ENCODE results near the gene CD81. TPM values are rescaled to one million over a fixed set of nuclear protein-coding genes. Genes with fewer than 3 reads are reported as not detected.
"Not testable (repeated sequence)": the region's sequence is repeated elsewhere in the genome, so short reads cannot be mapped to it uniquely, and the experiment has no call there.

CD81 gene
- total RNA-seq, 1 donor from 2014 or later, result 347 TPM

DNA sequence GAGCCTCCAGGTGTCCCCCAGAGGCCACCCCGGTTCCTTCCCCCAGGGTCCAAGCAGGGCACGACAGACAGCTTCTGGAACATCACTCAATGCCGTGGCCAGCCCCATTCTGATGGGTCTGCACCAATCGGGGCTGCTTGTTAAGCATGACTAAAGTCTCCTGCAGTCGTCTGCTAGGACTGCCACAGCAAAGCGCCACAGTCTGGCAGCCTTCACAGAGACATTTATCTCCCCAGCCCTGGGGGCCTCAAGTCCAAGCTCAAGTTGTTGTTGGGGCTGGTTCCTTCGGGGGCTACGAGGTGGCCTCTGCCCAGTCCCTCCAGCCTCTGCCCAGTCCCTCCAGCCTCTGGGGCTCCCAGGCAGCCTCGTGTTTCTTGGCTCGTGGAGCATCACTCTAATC lies 14.0 kb upstream of the CD81 start:
- H3K27ac Mint-ChIP-seq (ENCODE audit: unreplicated experiment), result no peak overlapping the region
- H3K4me3 Mint-ChIP-seq (ENCODE audit: unreplicated experiment), result no peak overlapping the region
- DNase-seq, result no peak
- peaks cover 3% of the 10 kb centered on the region for H3K4me1 Mint-ChIP-seq (ENCODE audit: low read depth, unreplicated experiment)
- no peaks in the 10 kb centered on the region for H3K36me3 Mint-ChIP-seq (ENCODE audit: unreplicated experiment)
- H3K9me3 Mint-ChIP-seq (ENCODE audit: unreplicated experiment), result peaks cover 5% of the 10 kb centered on the region
- TF ChIP-seq, protein P1, sequence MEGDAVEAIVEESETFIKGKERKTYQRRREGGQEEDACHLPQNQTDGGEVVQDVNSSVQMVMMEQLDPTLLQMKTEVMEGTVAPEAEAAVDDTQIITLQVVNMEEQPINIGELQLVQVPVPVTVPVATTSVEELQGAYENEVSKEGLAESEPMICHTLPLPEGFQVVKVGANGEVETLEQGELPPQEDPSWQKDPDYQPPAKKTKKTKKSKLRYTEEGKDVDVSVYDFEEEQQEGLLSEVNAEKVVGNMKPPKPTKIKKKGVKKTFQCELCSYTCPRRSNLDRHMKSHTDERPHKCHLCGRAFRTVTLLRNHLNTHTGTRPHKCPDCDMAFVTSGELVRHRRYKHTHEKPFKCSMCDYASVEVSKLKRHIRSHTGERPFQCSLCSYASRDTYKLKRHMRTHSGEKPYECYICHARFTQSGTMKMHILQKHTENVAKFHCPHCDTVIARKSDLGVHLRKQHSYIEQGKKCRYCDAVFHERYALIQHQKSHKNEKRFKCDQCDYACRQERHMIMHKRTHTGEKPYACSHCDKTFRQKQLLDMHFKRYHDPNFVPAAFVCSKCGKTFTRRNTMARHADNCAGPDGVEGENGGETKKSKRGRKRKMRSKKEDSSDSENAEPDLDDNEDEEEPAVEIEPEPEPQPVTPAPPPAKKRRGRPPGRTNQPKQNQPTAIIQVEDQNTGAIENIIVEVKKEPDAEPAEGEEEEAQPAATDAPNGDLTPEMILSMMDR (IDR thresholded peaks at IDR 0.05; ENCODE audit: partially characterized antibody, unreplicated experiment), result no peak
- peaks cover 11% of the 10 kb centered on the region for H3K27me3 Mint-ChIP-seq (ENCODE audit: unreplicated experiment)

DNA sequence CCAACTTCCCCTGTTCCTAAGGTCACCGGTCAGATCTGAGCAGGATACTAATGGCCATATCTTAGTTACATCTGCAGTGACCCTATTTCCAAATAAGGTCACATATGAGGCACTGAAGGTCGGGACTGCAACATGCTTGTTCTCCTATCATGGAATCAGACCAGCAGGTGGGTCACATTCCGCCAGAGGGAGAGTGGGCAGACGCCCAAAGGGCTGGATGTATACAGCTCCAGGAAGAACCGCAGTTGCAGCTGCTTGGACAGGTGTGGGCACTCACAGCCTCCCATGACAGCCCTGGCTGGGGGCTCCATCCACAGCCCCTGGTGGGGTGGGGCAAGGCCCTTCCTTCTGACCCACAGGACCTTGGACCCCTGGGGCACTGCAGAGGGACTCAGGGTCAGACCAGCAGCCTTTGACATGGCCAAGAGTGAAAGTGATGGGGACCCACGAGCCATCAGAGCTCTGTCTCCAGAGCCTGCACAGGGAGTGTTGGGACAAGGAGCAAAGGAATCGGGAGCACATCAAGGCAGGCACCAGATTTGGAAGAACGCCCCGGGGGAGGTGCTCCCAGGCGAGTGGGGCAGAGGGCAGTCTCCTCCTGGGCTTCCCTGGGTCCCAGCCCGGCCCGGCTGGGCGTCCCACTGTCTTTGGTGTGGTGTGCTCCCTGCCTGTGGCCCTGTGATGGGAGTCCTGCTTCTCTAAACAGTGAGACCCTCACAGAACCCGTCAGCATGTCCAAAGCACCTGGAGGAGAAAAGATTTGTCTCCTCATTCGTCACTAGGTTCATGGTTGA lies 13.3 kb upstream of the CD81 start:
- Mint-ChIP-seq H3K36me3 (ENCODE audit: unreplicated experiment) (no peaks in the 10 kb centered on the region), H3K9me3 (ENCODE audit: unreplicated experiment) (peaks cover 2% of the 10 kb centered on the region), H3K27me3 (ENCODE audit: unreplicated experiment) (peaks cover 11% of the 10 kb centered on the region), H3K27ac (ENCODE audit: unreplicated experiment) (no peak overlapping the region), H3K4me3 (ENCODE audit: unreplicated experiment) (no peak overlapping the region), H3K4me1 (ENCODE audit: low read depth, unreplicated experiment) (peaks cover 3% of the 10 kb centered on the region)
- DNase-seq, result no peak
- TF ChIP-seq, protein P1 (IDR thresholded peaks at IDR 0.05; ENCODE audit: partially characterized antibody, unreplicated experiment), result no peak

DNA sequence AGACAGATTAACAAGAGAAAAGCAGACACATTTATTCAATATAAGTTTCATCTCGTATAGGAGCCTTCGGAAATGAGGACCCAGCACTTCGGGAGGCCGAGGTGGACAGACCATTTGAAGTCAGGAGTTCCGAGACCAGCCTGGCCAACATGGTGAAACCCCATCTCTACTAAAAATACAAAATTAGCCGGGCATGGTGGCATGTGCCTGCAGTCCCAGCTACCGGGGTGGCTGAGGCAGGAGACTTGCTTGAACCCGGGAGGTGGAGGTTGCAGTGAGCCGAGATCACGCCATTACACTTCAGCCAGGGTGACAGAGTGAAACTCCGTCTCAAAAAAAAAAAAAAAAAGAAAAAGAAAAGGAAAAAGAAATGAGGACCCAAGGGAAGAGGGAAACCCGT lies 12.7 kb upstream of the CD81 start:
- not testable (repeated sequence) for H3K4me1 Mint-ChIP-seq (ENCODE audit: low read depth, unreplicated experiment); H3K9me3 Mint-ChIP-seq (ENCODE audit: unreplicated experiment); H3K4me3 Mint-ChIP-seq (ENCODE audit: unreplicated experiment); H3K36me3 Mint-ChIP-seq (ENCODE audit: unreplicated experiment); H3K27ac Mint-ChIP-seq (ENCODE audit: unreplicated experiment); DNase-seq
- H3K27me3 Mint-ChIP-seq (ENCODE audit: unreplicated experiment), result peaks cover 11% of the 10 kb centered on the region

DNA sequence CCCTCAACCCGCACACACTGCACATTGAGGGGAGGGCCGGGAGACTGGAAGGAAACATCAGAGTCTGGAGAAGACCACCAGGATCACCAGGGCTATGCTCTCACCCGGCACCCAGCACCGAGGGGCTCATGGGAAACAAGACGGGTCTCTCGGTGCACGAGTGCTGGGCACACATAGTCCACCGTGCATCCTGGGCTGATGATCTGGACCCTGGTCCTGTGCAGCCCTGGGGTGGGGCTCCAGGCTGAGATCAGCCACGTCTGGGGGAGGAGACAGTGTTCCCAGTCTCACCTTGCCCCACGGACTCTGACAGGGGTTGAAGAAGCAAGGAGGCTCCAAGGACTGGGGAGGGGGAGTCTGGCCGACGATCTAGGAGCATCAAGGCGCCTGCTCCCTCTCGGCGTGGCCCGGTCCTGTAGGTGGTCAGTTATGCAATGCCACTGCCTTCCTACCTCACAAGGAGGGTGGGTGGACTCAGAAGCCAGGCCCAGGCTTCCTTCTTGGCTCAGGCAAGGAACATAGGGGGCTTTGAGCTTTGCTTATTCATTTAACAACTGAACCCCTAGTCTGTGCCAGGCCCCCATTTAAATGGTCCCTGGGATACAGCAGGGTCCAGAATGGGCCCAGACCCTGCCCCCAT lies 11.4 kb upstream of the CD81 start:
- peaks cover 11% of the 10 kb centered on the region for H3K27me3 Mint-ChIP-seq (ENCODE audit: unreplicated experiment)
- H3K36me3 Mint-ChIP-seq (ENCODE audit: unreplicated experiment), result no peaks in the 10 kb centered on the region
- H3K9me3 Mint-ChIP-seq (ENCODE audit: unreplicated experiment), result no peaks in the 10 kb centered on the region
- no peak overlapping the region for H3K4me3 Mint-ChIP-seq (ENCODE audit: unreplicated experiment)
- DNase-seq, result no peak
- peaks cover 3% of the 10 kb centered on the region for H3K4me1 Mint-ChIP-seq (ENCODE audit: low read depth, unreplicated experiment)
- no peak overlapping the region for H3K27ac Mint-ChIP-seq (ENCODE audit: unreplicated experiment)
- TF ChIP-seq, protein P1 (IDR thresholded peaks at IDR 0.05; ENCODE audit: partially characterized antibody, unreplicated experiment), result no peak

DNA sequence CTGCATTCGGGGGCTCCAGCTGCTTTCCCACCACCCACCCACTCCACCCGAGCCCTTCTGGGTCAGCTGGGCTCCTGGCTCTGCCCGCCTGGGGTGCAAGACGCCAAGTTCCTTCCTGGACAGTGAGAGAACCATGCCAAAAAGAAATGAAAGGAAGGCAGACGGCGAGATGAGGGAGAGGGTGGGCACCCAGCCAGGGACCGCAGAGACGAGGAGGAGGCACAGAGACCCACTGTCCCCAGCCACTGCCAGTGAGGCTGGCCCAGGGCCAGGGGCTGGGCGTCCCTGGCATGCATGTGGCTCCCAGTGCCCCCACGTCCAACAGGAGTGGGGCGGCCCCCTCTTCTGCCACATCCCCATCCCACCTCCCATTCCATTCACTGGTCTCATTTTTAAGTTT lies 10.8 kb upstream of the CD81 start:
- no peak for DNase-seq
- TF ChIP-seq, protein P1 (IDR thresholded peaks at IDR 0.05; ENCODE audit: partially characterized antibody, unreplicated experiment), result no peak
- Mint-ChIP-seq H3K4me3 (ENCODE audit: unreplicated experiment) (no peak overlapping the region), H3K27ac (ENCODE audit: unreplicated experiment) (no peak overlapping the region), H3K27me3 (ENCODE audit: unreplicated experiment) (peaks cover 11% of the 10 kb centered on the region), H3K9me3 (ENCODE audit: unreplicated experiment) (no peaks in the 10 kb centered on the region), H3K36me3 (ENCODE audit: unreplicated experiment) (no peaks in the 10 kb centered on the region), H3K4me1 (ENCODE audit: low read depth, unreplicated experiment) (peaks cover 3% of the 10 kb centered on the region)

Measured in glutamatergic neuron (in vitro differentiated cells).